HG03565 (cell line): Measurements from ENCODE around the gene ATAD2B.

Experiments
- ATAC-seq: cut with Tn5 transposase; IDR thresholded peaks from one replicate; pipeline ENCODE4 v1.9.1; 2021; ENCODE audit warnings: mild to moderate bottlenecking, moderate library complexity; ENCODE audit not compliant: unreplicated experiment

Gene ATAD2B

DNA sequence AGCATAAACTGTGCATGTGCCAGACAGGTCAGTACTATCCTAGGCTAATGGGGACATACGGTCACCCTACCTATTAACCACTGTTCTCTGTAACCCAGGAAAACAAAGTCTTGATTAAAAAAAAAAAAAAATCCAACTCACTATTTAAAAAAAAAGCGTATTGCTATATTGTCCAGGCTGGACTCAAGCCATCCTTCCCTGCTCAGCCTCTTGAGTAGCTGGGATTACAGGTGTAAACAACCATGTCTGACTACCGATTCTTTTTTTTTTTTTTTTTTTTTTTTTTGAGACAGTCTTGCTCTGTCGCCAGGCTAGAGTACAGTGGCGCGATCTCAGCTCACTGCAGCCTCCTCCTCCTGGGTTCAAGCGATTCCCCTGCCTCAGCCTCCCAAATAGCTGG is 11.6 kb downstream of the ATAD2B start:
- ATAC-seq, result no peak

GRCh38 chr2:23912054-23912453 is 14.9 kb downstream of the ATAD2B start:
- ATAC-seq, result no peak

GRCh38 chr2:23905155-23905554 is 21.8 kb downstream of the ATAD2B start:
- ATAC-seq, result no peak

DNA sequence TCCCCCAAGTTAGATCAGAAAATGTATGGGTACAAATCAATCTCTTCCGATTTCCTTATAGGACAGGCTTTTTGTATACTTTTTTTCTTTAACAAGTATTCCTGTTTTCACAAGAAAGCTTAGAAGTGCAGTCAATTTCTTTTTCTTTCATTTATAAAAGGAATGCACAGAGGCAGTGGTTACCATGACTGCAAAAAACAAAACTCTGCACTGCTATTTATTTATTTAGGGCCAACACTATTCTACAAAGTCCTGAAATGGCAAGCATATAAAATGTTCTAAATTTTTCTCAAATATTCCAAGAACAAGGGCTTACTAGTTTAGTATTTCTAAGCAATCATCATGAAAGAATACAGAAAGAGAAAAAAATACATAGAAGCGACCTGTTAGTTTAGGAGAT is 22.2 kb downstream of the ATAD2B start:
- no peak for ATAC-seq

DNA sequence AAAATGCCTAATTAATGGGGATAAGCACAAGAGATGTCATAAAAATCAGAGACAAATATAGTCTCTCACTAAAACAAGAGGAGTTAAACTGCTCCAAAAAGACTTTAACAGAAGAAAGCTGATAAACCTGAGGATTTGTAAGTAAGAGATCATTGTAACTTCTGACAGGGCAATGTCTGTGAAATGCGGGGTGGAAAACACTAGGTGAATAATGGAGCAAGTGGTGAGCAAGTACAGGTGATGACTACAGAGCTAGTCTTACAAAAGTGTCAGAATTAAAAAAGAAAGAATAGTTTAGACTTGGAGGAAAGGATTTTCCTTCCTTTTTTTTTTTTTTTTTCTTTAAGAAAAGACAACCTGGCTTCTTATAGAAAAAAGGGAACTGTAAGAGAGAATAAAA is 22.7 kb downstream of the ATAD2B start:
- ATAC-seq, result no peak

- no peak for ATAC-seq
Measured at GRCh38 chr2:23903034-23903433, 23.9 kb downstream of the ATAD2B start.

DNA sequence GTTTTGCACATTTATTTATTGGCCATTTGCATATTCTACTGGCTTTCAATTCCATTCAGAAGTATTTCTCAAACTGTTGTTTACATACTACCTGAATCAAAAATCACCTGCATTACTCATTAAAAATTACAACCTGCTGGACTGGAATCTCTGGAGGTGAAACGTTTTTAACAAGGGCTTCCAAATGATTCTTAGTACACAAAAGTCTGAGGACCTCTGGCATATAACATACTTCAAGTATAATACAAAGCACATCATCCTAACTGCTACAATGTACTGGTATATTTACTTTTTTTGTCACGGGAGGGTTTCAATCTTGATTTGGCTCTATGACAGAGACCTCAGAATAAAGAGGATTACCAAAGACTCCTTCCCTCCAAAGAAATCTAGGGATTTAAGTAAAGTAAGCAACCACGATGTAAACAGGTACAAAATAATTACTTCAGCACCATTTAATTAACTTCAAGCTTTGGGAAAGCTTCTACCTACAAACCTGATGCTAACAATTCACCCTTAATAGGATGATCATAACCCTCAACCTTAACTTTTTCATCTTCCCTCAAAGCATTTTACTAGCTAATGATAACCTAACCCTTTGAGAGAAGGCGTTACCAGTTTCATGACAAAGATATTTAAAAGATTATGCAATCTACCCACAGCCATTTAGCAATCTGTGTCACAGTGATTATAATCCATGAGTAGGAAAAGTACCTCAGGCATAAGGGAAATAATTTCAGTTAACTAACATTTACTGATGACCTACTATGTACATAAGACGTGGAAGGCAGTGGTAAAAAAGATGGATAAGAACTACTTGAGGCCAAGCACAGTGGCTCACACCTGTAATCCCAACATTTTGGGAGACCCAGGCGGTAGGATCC is 24.7 kb downstream of the ATAD2B start:
- ATAC-seq, result no peak

DNA sequence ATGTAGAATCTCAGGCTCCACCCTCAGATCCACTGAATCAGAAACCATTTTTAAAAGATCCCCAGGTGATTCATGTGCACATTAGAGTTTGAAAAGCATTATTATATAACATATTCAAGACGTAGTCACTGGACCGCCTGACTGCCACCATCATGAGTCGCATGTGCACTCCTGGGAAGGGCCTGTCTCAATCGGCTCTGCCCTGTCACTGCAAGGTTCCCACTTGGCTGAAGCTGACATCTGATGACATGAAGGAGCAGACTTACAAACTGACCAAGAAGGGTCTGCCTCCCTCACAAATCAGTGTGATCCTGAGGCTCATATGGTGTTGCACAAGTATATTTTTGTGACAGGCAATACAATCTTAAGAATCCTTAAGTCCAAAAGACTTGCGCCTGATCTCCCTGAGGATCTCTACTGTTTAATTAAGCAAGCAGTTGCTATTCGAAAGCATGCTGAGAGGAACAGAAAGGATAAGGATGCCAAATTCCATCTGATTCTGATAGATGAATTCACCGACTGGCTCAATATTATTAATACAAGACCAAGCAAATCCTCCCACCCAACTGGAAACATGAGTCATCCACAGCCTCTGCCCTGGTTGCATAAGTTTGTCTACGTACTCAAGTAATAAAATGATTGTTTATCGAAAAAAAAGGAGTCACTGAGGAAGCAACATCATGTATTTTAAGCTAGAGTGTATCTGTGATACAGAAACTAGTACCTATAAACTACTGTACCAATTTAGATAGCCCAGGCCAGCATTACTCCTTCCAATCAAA is 26.2 kb downstream of the ATAD2B start:
- no peak for ATAC-seq

GRCh38 chr2:23900133-23900532 is 26.8 kb downstream of the ATAD2B start:
- ATAC-seq, result no peak

DNA sequence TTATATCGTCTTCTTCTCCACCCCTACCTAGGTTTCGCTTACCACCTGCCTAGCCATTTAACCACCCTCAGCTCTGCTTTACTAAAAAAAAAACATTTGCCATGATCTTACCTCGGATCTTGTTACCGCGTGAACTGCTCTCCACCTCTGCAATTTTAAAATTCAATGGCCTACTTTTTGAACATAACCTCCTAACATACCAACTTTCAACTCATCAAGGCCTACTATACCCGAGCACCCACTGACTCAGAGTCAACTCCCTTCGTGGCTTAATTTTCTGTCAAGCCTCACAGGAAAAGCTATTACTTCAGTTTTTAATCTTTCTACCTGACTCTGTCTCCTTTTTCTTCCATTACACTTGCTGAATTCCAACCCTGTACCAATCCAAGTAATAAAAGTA is 55.7 kb downstream of the ATAD2B start:
- no peak for ATAC-seq

GRCh38 chr2:23867449-23867848 is 59.5 kb downstream of the ATAD2B start:
- ATAC-seq, result no peak

DNA sequence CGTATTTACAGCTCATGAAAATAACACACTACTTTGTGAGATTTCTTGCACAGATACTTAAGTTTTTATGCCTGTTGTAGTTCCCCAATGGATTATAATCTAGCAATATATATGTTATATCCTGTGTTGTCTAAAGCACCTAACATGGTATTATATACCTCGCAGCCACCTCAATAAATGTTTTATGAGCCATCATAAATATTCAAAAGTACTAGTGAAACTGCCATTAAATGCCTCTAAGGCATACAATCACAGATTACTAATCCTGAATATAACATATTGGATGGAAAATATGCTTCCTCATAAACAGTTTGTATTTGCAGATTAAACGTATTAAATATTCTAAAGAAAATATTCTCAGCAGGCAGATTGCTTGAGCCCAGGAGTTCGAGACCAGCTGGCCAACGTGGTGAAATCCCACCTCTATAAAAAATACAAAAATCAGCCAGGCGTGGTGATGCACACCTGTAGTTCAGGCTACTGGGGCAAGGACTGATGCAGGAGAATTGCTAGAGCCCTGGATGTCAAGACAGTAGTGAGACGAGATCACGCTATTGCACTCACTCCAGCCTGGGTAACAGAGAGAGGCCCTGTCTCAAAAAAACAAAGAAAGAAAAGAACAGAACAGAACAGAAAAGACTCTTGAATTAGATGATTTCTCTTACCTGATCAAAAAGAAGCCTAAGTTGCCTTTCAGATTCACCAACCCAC is 64.1 kb downstream of the ATAD2B start:
- no peak for ATAC-seq

GRCh38 chr2:23861952-23862351 is 65.0 kb downstream of the ATAD2B start:
- no peak for ATAC-seq

GRCh38 chr2:23859983-23860382 is 66.9 kb downstream of the ATAD2B start:
- no peak for ATAC-seq

DNA sequence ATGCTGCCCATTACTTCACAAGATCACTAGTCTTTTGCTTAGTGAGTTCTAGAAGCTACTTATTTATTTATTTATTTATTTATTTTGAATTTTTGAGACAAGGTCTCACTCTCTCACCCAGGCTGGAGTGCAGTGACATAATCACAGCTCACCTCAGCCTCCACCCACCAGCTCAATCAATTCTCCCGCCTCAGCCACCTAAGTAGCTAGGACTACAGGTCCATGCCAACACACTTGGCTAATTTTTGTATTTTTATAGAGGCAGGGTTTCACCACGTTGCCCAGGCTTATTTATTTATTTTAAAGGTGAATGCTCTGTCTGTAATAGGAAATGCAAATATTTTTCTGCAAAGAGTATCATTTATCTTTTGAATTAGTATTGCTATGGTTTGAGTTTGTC is 67.7 kb downstream of the ATAD2B start:
- ATAC-seq, result no peak

GRCh38 chr2:23850564-23851256 is 76.2 kb downstream of the ATAD2B start:
- ATAC-seq, result peak; percentile 71

DNA sequence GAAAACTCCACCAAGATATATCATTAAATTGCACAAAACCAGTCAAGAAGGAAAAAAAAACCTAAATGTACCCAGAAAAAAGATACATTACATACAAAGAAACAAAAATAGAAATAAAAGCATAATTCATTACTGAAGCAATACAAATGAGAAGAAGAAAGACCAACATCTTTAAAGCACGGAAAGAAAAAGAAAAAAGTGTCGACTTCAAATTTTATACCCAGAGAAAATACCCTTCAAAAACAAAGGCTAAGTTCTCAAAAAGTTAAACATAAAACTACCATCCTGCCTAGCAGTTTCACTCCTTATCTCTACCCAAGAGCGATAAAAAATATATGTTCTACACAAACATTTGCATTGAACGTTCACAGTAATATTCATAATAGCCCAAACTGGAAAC is 82.0 kb downstream of the ATAD2B start:
- ATAC-seq, result no peak

- ATAC-seq, result no peak
Measured at GRCh38 chr2:23843051-23843976, 83.6 kb downstream of the ATAD2B start.

- ATAC-seq, result no peak
Measured at GRCh38 chr2:23839919-23840578, 86.9 kb downstream of the ATAD2B start.
